GM18520 (cell line): Measurements from ENCODE around the gene FBXO11.

ENCODE experiments used
- ATAC-seq: cut with Tn5 transposase; IDR thresholded peaks from one replicate; pipeline ENCODE4 v1.9.1; 2021; ENCODE audit not compliant: unreplicated experiment

Gene FBXO11

GRCh38 chr2:47741101-47741500, 165.2 kb downstream of the FBXO11 start:
- no peak for ATAC-seq
